ENCODE data around the gene TLR3.

The TLR3 gene

DNA sequence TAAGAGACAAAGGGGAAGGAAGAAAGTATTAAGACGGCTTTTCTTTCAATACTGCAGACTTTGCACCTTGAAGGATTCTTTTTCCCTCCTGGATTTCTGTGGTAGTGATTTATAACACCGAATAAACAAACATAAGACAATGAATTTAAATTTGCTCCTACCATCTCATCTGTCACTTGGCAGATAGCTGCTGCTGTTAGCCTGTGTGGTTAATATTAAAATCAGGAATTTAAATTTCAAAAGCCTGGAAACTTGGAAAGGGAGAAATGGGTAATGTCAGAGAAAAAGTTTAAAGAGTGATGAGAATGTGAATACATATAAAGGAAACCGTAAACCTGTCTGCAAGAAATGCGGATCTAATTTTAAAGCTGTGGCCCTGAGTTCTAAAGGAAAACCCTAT is 39.0 kb downstream of the TLR3 start:
- no peak for DNase-seq

DNA sequence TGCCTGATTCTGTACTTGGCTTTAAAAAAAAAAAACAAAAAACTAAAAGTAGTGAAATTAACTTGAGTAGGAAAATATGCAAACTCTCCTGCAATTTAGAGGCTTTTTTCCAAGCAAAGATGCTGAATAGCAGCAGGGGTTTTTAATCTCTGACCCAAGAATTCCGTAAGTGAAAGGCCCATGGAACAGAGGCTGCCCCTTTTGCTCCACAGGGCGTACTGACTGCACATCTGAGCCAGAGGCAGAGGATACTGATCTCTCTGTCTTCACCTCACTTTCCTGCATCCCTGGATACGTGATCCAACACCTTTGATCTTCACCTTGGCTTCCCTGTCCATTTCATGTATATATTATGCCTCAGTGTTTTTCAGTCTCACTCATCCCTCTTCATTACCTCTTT is 39.4 kb downstream of the TLR3 start:
- DNase-seq, result no peak

DNA sequence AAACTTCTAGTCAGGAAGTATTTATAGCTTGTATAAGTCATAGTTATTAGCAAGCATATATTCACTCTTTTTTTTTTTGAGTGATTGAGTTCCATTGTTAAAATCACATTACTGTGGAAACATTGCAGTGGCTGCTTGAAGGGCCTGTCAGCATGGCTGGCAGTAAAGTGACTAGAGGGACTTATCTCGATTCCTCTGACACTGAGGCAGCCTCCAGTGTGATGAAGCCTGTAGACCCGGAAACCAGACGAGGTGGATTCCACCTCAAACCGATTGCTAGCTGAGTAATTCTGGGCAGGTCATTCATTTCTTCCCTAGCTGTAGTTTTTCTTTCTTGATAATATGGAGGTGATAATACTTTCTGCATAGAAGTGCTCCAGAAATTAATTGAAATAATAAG is 40.3 kb downstream of the TLR3 start:
- DNase-seq, result no peak

DNA sequence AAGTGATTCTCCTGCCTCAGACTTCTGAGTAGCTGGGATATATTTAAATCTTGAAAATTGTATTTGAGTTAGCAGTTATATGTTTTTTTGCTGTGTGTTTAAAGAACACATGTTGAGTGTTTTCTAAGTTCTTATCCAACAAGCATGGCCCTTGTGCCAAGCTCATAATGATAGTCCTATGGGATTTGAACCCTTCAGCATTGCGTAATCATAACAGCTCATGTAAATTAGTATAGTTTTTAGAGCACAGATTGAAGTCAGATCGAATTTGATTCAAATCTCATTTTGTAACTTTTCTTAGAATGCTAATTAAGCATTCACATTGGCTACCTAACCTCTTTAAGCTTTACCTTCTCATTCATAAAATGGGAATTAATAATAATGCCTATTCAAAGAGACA is 47.7 kb downstream of the TLR3 start:
- no peak for DNase-seq

DNA sequence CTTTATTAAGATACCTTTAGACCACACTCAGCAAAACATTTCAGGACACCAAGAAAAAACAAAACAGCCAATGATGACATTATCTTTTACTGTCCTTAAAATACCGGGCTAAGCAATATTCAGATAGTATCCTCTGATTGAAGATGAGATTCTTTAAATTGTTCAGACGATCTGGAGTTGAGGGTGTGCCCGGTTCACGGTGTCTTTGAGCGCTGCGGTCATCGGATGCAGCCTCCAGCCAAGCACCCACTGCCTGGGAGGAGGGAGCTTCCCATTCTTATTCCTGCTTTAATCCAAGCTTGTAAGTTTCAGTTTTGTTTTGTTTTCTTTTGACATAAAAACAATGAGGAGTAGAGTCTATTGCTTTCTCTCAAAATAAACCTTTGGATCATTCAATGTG is 49.6 kb downstream of the TLR3 start:
- no peak for DNase-seq

DNA sequence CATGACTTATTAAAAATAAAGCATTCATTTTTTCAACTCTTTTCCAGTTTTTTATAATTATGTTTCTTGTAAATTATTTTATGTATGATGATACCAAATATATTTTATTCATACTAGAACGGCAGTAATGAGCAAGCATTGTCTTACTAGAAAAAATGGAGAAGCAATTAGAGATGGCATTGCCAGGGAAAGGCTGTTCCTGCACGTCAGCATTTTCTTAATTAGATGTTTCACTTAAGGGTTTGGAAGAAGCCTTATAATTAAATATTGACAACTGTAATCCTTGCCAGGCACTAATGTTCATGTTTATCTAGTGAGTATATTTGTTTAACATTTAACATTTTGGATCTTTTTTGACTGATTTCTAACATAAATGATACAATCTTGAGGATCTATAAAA is 52.1 kb downstream of the TLR3 start:
- DNase-seq, result no peak

DNA sequence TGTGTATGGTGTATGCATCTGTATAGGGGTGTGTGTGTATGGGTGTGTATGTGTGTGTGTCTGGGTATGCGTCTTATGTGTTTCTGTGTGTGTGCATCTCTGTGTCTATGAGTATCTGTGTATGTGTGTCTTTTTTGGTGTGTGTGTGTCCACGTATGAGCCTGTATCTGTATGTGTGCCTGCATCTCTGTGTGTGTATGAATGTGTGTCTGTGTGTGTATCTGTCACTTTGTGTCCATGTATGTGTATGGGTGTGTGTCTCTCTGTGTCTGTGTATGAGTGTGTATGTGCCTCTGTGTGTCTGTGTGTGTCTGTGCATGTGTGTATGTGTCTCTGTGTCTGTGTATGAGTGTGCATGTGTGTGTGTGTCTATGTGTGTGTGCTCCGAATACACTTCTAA is 59.9 kb downstream of the TLR3 start:
- DNase-seq, result no peak

DNA sequence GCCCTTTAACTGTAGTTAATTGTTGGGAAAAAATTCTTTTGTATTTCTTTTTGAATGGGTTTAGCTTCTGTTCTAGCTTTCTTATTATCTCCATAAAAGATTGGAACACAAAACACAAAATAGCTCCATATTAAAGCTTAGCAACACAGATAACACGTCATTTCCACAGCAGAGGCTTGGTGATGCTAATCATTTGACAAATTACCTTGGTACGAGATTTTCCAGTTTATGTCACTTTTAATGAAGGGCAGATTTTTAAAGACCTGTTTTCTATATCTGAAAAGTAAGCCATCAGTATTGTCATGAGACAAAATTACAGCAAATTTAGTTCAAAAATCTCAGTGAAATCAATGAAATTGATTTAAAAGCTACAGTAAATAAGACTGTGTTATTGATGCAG is 63.0 kb downstream of the TLR3 start:
- DNase-seq, result no peak

DNA sequence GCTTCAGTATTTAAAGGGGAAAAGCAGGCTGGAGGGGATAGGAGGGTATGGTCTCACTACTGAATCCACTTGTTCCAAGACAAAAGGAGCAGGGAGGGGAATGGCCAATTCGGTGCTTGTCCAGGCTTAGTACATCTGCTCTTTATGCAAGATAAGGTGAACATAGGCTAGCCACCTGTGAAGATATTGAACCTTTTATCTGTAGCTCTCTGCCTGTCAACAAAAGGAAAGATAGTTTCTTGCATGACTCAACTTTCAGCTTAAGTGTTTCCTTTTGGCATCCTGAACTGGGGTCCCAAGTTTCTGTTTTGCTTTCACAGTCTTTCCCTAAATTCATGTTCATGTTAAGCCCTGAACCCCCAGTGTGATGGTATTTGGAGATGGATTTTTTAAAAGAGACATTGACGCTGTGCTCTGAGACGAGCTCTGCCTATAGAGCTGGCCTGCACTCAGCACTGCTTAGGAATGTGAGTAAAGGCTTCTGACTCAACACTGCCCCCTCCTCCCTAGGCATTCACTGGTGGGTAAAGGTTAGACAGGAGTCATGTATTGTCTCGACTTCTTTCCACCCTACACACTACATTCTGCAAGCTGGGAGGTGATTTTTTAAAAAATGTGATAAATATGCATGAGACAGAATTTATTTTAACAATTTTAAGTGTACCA is 63.8 kb downstream of the TLR3 start:
- DNase-seq, result no peak

DNA sequence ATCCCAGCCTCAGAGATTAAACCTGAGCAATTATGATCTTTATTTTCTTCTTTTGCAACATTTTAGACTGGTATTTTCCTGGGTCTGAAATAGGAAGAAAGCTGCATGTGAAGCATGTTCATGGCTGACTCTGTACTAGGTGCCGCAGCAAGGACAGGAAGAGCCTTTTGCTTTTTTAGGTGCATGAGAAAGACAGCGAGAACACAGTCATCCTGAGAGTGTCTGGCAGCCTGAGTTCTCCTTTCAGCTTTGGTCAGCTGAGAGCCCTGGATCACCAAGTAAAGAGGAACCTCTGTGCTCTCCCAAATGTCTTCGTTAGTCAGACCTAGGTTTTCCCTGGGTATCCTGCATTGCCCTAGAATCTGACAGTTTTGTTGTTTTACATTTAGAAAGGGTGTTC is 65.3 kb downstream of the TLR3 start:
- DNase-seq, result no peak

DNA sequence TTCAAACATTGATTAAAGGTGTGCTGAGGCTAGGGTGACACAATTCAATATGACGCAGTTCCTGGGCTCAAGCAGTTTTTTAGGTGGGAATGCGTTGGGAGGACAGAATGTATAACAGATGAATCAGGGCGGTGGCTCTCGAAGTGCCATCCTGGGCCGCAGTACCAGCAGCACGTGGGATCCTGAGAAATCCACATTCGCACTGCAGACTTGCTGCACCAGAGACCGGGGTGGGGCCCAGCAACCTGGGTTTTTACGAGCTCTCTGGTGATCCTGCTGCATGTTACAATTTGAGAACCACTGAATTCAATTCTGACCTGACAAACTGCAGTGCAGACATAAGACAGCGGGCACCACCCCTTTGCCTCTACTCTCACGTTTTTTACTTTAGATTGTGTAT is 65.9 kb downstream of the TLR3 start:
- no peak for DNase-seq

DNA sequence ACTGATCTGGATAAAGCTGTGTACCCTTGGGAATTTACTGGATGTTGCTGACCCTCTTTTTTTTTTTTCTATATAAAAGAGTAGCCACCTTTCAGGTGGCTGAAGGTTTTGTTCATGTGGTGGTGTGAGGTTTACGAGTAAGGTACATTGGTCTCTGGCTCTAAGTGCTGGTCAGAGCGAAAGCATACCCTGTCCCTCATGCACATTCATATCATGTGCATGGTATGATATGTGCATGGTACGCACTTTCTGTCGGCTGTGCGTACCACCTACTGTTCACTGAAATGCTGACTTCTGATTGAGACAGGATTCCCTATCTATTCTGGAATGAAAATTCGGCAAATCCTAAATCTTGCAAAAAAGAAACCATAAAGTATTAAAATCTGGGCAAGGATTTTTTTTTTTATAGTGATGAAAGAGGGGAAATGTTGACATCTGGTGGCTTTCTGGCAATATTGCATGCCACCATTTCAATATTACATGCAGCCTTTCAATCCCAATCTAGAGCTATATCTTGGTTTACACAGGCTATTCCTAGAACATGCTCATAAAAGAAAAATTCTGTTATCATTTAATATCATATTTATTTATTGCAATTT is 68.3 kb downstream of the TLR3 start:
- DNase-seq, result no peak
